Measurements from ENCODE around the gene COL6A3. TPM values are rescaled to one million over a fixed set of nuclear protein-coding genes. Genes with fewer than 3 reads are reported as not detected.

The COL6A3 gene
- total RNA-seq, 1 experiment from 2014 or later = 0.81 TPM

DNA sequence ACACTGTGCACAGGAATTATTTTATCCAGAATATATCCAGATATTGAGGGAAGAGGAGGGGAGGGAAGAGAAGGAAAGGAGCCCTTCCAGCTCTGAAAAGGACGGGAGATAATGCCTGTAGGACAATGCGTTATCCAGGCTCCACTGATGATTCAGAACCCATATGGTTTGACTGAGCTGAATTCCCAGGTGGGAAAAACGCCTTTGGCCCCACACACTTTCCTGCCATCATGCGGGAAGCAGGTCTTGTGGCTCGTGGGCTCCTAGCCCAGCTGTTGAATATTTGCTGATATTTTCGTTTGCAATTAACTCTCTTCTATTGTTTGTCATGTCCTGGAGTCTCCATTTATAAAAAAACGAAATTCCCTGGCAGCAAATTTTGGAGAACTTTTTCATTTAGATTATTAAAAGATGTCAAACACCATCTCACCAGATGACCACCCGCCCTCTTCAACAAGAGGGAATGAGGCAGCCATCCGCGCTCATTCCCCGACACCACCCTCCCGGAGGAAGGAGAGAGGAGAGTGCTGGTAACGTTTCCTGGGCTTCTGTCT, 8.9 kb downstream of the COL6A3 start:
- H4K20me1 ChIP-seq (ENCODE audit: control insufficient read depth, insufficient read depth, insufficient read length) = no peaks in the 10 kb centered on the region
- WGBS (ENCODE audit: extremely low coverage, insufficient read length, low lambda C conversion rate) = no CpG with 5 or more reads among the region's 13 CpGs
- H2AK5ac ChIP-seq (ENCODE audit: insufficient read length, low read length) = no peak overlapping the region
- no peak overlapping the region for H3T11ph ChIP-seq (ENCODE audit: low read length)
- Mint-ChIP-seq H3K36me3 (ENCODE audit: insufficient read depth in 1 of 3, low read depth in 3 of 3) (no peaks in the 10 kb centered on the region), H3K4me3 (no peak overlapping the region), H3K9me3 (no peaks in the 10 kb centered on the region), H3K27me3 (ENCODE audit: low read depth) (peaks cover 2% of the 10 kb centered on the region), H3K27ac (peak overlapping the region in 1 of 3 experiments; percentile 65; a peak in 1 of 7 replicates), H3K4me1 (peaks cover 3 to 7% of the 10 kb centered on the region in 2 experiments; a peak in 1 of 4 replicates)
- no peak for DNase-seq
- TF ChIP-seq, protein P1, sequence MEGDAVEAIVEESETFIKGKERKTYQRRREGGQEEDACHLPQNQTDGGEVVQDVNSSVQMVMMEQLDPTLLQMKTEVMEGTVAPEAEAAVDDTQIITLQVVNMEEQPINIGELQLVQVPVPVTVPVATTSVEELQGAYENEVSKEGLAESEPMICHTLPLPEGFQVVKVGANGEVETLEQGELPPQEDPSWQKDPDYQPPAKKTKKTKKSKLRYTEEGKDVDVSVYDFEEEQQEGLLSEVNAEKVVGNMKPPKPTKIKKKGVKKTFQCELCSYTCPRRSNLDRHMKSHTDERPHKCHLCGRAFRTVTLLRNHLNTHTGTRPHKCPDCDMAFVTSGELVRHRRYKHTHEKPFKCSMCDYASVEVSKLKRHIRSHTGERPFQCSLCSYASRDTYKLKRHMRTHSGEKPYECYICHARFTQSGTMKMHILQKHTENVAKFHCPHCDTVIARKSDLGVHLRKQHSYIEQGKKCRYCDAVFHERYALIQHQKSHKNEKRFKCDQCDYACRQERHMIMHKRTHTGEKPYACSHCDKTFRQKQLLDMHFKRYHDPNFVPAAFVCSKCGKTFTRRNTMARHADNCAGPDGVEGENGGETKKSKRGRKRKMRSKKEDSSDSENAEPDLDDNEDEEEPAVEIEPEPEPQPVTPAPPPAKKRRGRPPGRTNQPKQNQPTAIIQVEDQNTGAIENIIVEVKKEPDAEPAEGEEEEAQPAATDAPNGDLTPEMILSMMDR (conservative IDR thresholded peaks at IDR 0.05) = no peak
- H3K4me1 ChIP-seq (ENCODE audit: insufficient read depth, low read length) = no peaks in the 10 kb centered on the region
- no peak overlapping the region for H4K8ac ChIP-seq (replicated peaks; ENCODE audit: insufficient read length, low read depth, low read length)
- H2BK5ac ChIP-seq (ENCODE audit: insufficient read length, low read length) = no peak overlapping the region
- H2BK12ac ChIP-seq (ENCODE audit: insufficient read length, low read depth, low read length) = no peak overlapping the region
- H3K79me1 ChIP-seq (ENCODE audit: insufficient read depth, low read depth, low read length, poor library complexity, severe bottlenecking) = no peaks in the 10 kb centered on the region
- no peak overlapping the region for H3K14ac ChIP-seq (ENCODE audit: insufficient read depth, low read length)
- no peak overlapping the region for H3K9ac ChIP-seq (ENCODE audit: extremely low read depth, insufficient read length, low read length)
- no peak overlapping the region for H2BK15ac ChIP-seq (ENCODE audit: low read depth, low read length)
- H4K91ac ChIP-seq (ENCODE audit: insufficient read length, low read depth, low read length) = no peak overlapping the region
- no peaks in the 10 kb centered on the region for H3K79me2 ChIP-seq (ENCODE audit: insufficient read depth, low read length)
- no peaks in the 10 kb centered on the region for H3K23me2 ChIP-seq (ENCODE audit: insufficient read length, low read depth, low read length, poor library complexity, severe bottlenecking)
- H4K5ac ChIP-seq (ENCODE audit: insufficient read length, low read depth, low read length) = no peak overlapping the region
- no peak overlapping the region for H2BK20ac ChIP-seq (ENCODE audit: low read depth, low read length, poor library complexity, severe bottlenecking)
- no peak overlapping the region for H3K18ac ChIP-seq (ENCODE audit: insufficient read length, low read depth, low read length)
- H2BK120ac ChIP-seq (ENCODE audit: low read depth, low read length, poor library complexity, severe bottlenecking) = no peak overlapping the region
- no peak overlapping the region for H3K56ac ChIP-seq (ENCODE audit: insufficient read length, low read depth, low read length)
- no peaks in the 10 kb centered on the region for H3K9me3 ChIP-seq (ENCODE audit: control insufficient read depth, low read depth, low read length)
- H2AFZ ChIP-seq (ENCODE audit: low read length) = no peak overlapping the region
- H3K4me2 ChIP-seq (ENCODE audit: insufficient read depth, insufficient read length, low read length) = no peak overlapping the region
- H3K23ac ChIP-seq (ENCODE audit: insufficient read length, low read depth, low read length) = no peak overlapping the region
- no peak overlapping the region for H3K4ac ChIP-seq (ENCODE audit: low read depth, low read length)
- H3K27ac ChIP-seq (ENCODE audit: insufficient read length, low read depth, low read length) = no peak overlapping the region
- H3K27me3 ChIP-seq (ENCODE audit: insufficient read depth, low read length) = no peaks in the 10 kb centered on the region

All from H9 (cell line).